PC-9 (cell line): ENCODE data around the gene ZNF737. TPM values are rescaled to one million over a fixed set of nuclear protein-coding genes. Genes with fewer than 3 reads are reported as not detected.
A peak's percentile ranks its signal among the peaks of the same experiment; 100 is the strongest.
"Not testable (repeated sequence)": the region's sequence is repeated elsewhere in the genome, so short reads cannot be mapped to it uniquely, and the experiment has no call there.

Experiments
- BruUV-seq: library from RNA; stranded (reverse); fragments of 400-500 nt; replicated peaks from 2 replicates; lab custom pipeline; 2021; lab: Mats Ljungman, UMichigan
- CTCF ChIA-PET: fragments of 300-600 bp; sonication (Branson Sonifier 250); formaldehyde crosslinking; loops from one replicate; lab custom pipeline; 2022; ENCODE audit warnings: antibody characterized with exemption; lab: Charles Lee
- POLR2A ChIA-PET: fragments of 300-600 bp; sonication (Branson Sonifier 250); formaldehyde crosslinking; loops from one replicate; lab custom pipeline; 2022; ENCODE audit warnings: antibody characterized with exemption; ENCODE audit not compliant: unreplicated experiment; lab: Charles Lee
- DNase-seq, 2 experiments: peaks; one replicate each; pipeline versions ENCODE4 v3.0.0 to v3.0.0-alpha.2; 2015 to 2022; ENCODE audit warnings: mixed read lengths in 1 of 2
- H2AFZ ChIP-seq: fragments of 200-600 bp; sonication (generic); 2 replicates; pipeline ENCODE4 v1.8.1; 2017; ENCODE audit warnings: antibody characterized with exemption
- H3F3A ChIP-seq: fragments of 200-600 bp; sonication (generic); 2 replicates; pipeline ENCODE4 v1.8.1; 2017; ENCODE audit warnings: antibody characterized with exemption, mild to moderate bottlenecking, low read depth; ENCODE audit not compliant: insufficient read depth
- H3K27ac ChIP-seq: fragments of 200-600 bp; sonication (generic); 2 replicates; pipeline ENCODE4 v1.6.1; 2016; ENCODE audit warnings: mixed run types
- H3K27me3 ChIP-seq: fragments of 200-600 bp; sonication (generic); 2 replicates; pipeline ENCODE4 v1.6.1; 2016; ENCODE audit warnings: low read depth, mixed run types; ENCODE audit not compliant: insufficient read depth
- H3K36me3 ChIP-seq: fragments of 200-600 bp; sonication (generic); 2 replicates; pipeline ENCODE4 v1.6.1; 2016; ENCODE audit warnings: low read depth, mixed run types
- H3K4me1 ChIP-seq: fragments of 200-600 bp; sonication (generic); replicated peaks from 2 replicates; pipeline ENCODE4 v1.6.1; 2016; ENCODE audit warnings: mixed run types; ENCODE audit not compliant: insufficient read depth
- H3K4me2 ChIP-seq: fragments of 200-600 bp; sonication (generic); 2 replicates; pipeline ENCODE4 v1.6.1; 2017; ENCODE audit warnings: mixed run types
- H3K4me3 ChIP-seq: fragments of 200-600 bp; sonication (generic); 2 replicates; pipeline ENCODE4 v1.6.1; 2016; ENCODE audit warnings: mixed run types
- H3K79me2 ChIP-seq: fragments of 200-600 bp; sonication (generic); 2 replicates; pipeline ENCODE4 v1.6.1; 2017; ENCODE audit warnings: low read depth, mixed run types
- H3K9me2 ChIP-seq: fragments of 200-600 bp; sonication (generic); 2 replicates; pipeline ENCODE4 v1.8.1; 2017; ENCODE audit warnings: mild to moderate bottlenecking; ENCODE audit not compliant: insufficient read depth
- H3K9me3 ChIP-seq: fragments of 200-600 bp; sonication (generic); 2 replicates; pipeline ENCODE4 v1.8.1; 2016; ENCODE audit warnings: low read depth; ENCODE audit not compliant: insufficient read depth
- H4K20me1 ChIP-seq: fragments of 200-600 bp; sonication (generic); 2 replicates; pipeline ENCODE4 v1.8.1; 2017; ENCODE audit not compliant: insufficient read depth
- CTCF ChIP-seq: fragments of 200-600 bp; sonication (generic); conservative IDR thresholded peaks from 2 replicates; pipeline ENCODE4 v1.6.1; 2017; ENCODE audit warnings: mixed run types, antibody characterized with exemption, mild to moderate bottlenecking, moderate library complexity
- EZH2 ChIP-seq: fragments of 200-600 bp; sonication (generic); IDR thresholded peaks from 2 replicates; pipeline ENCODE4 v1.8.0; 2017; ENCODE audit warnings: antibody characterized with exemption, low read depth
- intact Hi-C: fragments of 100-400 bp; cut with micrococcal nuclease; formaldehyde crosslinking; loops from one replicate; pipeline ENCODE4 v1.10.0; 2022; ENCODE audit not compliant: unreplicated experiment
- total RNA-seq: library from RNA; stranded (reverse); gene quantifications from 2 replicates; pipeline ENCODE4 v1.2.3, GENCODE V29; 2021

Gene ZNF737
- total RNA-seq, 1 experiment from 2014 or later = 5.4 TPM

DNA sequence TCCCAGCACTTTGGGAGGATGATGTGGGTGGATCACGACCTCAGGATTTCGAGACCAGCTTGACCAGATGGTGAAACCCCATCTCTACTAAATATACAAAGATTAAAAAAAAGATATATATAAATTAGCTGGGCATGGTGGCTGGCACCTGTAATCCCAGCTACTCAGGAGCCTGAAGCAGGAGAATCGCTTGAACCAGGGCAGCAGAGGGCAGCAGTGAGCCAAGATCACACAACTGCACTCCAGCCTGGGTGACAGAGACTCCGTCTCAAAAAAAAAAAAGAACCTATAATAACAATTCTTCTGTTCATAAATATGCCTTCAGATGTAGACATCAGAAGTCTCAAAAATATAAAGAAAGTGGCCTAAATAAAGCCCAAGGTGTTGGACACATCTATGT is 7.6 kb downstream of the ZNF737 start:
- POLR2A ChIA-PET = no interaction called here
- H3K9me2 ChIP-seq = no peaks in the 10 kb centered on the region
- H3K27me3 ChIP-seq = no peaks in the 10 kb centered on the region
- H3F3A ChIP-seq = no peaks in the 10 kb centered on the region
- H3K4me2 ChIP-seq = no peak overlapping the region
- H3K4me1 ChIP-seq = no peaks in the 10 kb centered on the region
- no peak overlapping the region for H2AFZ ChIP-seq
- H3K36me3 ChIP-seq = peaks cover 11% of the 10 kb centered on the region; the same call in 1 of the 2 replicates
- H3K9me3 ChIP-seq = peaks cover 40% of the 10 kb centered on the region
- intact Hi-C loops = no loop called here
- CTCF ChIA-PET = no interaction called here
- no peak overlapping the region for H3K27ac ChIP-seq
- no TSS peak for BruUV-seq
- no peak overlapping the region for H3K4me3 ChIP-seq
- TF ChIP-seq EZH2 (no peak), CTCF (0 out of 2 replicates have a peak, but pooled peaks have one; percentile 27)
- no peak for DNase-seq
- H3K79me2 ChIP-seq = no peaks in the 10 kb centered on the region
- no peaks in the 10 kb centered on the region for H4K20me1 ChIP-seq

DNA sequence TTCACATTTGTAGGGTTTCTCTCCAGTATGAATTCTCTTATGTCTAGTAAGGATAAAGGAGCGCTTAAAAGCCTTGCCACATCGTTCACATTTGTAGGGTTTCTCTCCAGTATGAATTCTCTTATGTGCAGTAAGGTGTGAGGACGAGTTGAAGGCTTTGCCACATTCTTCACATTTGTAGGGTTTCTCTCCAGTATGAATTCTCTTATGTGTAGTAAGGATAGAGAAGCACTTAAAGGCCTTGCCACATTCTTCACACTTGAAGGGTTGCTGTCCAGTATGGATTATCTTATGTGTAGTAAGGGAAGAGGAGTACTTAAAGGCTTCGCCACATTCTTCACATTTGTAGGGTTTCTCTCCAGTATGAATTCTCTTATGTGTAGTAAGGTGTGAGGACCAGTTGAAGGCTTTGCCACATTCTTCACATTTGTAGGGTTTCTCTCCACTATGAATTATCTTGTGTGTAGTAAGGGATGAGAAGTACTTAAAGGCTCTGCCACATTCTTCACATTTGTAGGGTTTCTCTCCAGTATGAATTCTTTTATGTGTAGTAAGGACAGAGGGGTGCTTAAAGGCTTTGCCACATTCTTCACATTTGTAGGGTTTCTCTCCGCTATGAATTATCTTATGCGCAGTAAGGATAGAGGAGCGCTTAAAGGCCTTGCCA is 20.8 kb downstream of the ZNF737 start:
- H3K79me2 ChIP-seq, H3K27ac ChIP-seq, intact Hi-C loops, H3F3A ChIP-seq, H2AFZ ChIP-seq, H3K4me2 ChIP-seq, H4K20me1 ChIP-seq, H3K4me3 ChIP-seq, H3K27me3 ChIP-seq, H3K9me2 ChIP-seq, CTCF ChIA-PET, DNase-seq, POLR2A ChIA-PET, BruUV-seq, H3K4me1 ChIP-seq: not testable (repeated sequence)
- H3K9me3 ChIP-seq = peaks cover 72% of the 10 kb centered on the region
- H3K36me3 ChIP-seq = peaks cover 31% of the 10 kb centered on the region

DNA sequence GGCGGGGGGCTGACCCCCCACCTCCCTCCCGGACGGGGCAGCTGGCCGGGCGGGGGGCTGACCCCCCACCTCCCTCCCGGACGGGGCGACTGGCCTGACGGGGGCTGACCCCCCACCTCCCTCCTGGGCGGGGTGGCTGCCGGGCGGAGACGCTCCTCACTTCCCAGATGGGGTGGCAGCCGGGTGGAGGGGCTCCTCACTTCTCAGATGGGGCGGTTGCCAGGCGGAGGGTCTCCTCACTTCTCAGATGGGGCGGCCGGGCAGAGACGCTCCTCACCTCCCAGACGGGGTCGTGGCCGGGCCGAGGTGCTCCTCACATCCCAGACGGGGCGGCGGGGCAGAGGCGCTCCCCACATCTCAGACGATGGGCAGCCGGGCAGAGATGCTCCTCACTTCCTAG is 35.3 kb downstream of the ZNF737 start:
- POLR2A ChIA-PET, H4K20me1 ChIP-seq, H3K4me3 ChIP-seq, CTCF ChIA-PET, H3K27ac ChIP-seq, H3K79me2 ChIP-seq, H3K27me3 ChIP-seq, H2AFZ ChIP-seq, H3K4me2 ChIP-seq, BruUV-seq, H3K36me3 ChIP-seq, H3K9me2 ChIP-seq, H3K4me1 ChIP-seq, DNase-seq, H3K9me3 ChIP-seq, intact Hi-C loops, H3F3A ChIP-seq: not testable (repeated sequence)

DNA sequence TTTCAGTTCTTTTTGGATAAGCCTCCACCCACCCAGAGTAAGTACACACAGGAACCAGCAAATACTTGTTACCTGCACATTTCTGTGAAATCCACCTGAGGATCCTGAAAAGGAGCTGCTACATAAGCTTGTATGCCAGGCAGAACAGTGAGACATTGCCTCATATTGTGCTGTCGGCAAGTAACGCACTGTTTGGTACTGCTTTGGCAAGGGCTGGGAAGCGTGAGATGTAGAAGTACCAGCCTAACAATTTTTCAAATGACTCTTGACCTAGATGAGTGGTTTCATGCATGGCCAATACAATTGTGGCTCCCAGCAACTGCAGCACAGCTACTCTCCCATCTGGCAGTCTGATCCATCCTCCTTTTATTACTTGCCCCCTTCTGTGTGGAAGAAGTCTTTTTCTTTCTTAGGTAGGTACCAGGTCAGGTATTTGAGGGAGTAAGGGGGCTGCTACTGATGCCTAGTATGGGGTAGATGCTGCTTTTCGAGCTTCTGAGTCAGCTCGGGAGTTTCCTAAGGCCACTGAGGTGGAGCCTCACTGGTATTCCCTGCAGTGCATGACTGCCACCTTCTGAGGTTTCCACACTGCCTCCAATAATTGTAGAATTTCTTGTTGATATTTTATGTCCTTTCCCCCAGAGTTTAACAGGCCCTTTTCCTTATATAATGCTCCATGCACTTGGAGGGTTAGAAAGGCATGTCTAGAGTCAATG is 52.2 kb downstream of the ZNF737 start:
- CTCF ChIA-PET = no interaction called here
- Histone ChIP-seq H3K9me2 (no peaks in the 10 kb centered on the region), H2AFZ (no peak overlapping the region), H3K79me2 (no peaks in the 10 kb centered on the region), H3K9me3 (no peaks in the 10 kb centered on the region; the same call in 1 of the 2 replicates), H3K36me3 (no peaks in the 10 kb centered on the region), H3K4me2 (no peak overlapping the region), H3K27ac (no peak overlapping the region), H3K27me3 (no peaks in the 10 kb centered on the region), H4K20me1 (no peaks in the 10 kb centered on the region), H3K4me3 (no peak overlapping the region), H3F3A (no peaks in the 10 kb centered on the region), H3K4me1 (no peaks in the 10 kb centered on the region)
- intact Hi-C loops = no loop called here
- TF ChIP-seq CTCF = no peak
- no peak for TF ChIP-seq EZH2
- POLR2A ChIA-PET = no interaction called here
- DNase-seq = peak in 1 of 2 experiments; percentile 2
- BruUV-seq = no TSS peak
